Stimulated activated CD8-positive, alpha-beta memory T cell treated with anti-CD3 and anti-CD28 coated beads, Interleukin-15, amount 100 ng/mL, for 1 hour (primary cell): Measurements from ENCODE around the gene NRSN2.
"Not testable (repeated sequence)": the region's sequence is repeated elsewhere in the genome, so short reads cannot be mapped to it uniquely, and the experiment has no call there.

ENCODE experiments used
- DNase-seq: peaks from one replicate; pipeline ENCODE4 v3.0.0-alpha.2; 2020; ENCODE audit warnings: low read depth

NRSN2 gene

GRCh38 chr20:375265-375889 is 28.5 kb downstream of the NRSN2 start:
- DNase-seq: no peak

GRCh38 chr20:376089-376488 is 29.2 kb downstream of the NRSN2 start:
- DNase-seq: no peak

GRCh38 chr20:376750-377149 is 29.8 kb downstream of the NRSN2 start:
- DNase-seq: no peak

- DNase-seq: not testable (repeated sequence)
Measured at GRCh38 chr20:377578-377977, 30.7 kb downstream of the NRSN2 start.

- no peak for DNase-seq
Measured at GRCh38 chr20:378961-379336, 32.0 kb downstream of the NRSN2 start.

- peak; percentile 13 for DNase-seq
Measured at GRCh38 chr20:380763-381580, 34.1 kb downstream of the NRSN2 start.

GRCh38 chr20:381581-382290 is 34.8 kb downstream of the NRSN2 start:
- peak; percentile 30 for DNase-seq

GRCh38 chr20:382291-383115 is 35.6 kb downstream of the NRSN2 start:
- no peak for DNase-seq

GRCh38 chr20:383889-384288 is 37.0 kb downstream of the NRSN2 start:
- DNase-seq: no peak

GRCh38 chr20:384723-385122 is 37.8 kb downstream of the NRSN2 start:
- DNase-seq: no peak

GRCh38 chr20:385448-385847 is 38.5 kb downstream of the NRSN2 start:
- no peak for DNase-seq

GRCh38 chr20:386634-387033 is 39.7 kb downstream of the NRSN2 start:
- not testable (repeated sequence) for DNase-seq

GRCh38 chr20:387520-387919 is 40.6 kb downstream of the NRSN2 start:
- no peak for DNase-seq

GRCh38 chr20:388034-388994 is 41.4 kb downstream of the NRSN2 start:
- DNase-seq: no peak

GRCh38 chr20:389220-389619 is 42.3 kb downstream of the NRSN2 start:
- no peak for DNase-seq

GRCh38 chr20:391041-391711 is 44.3 kb downstream of the NRSN2 start:
- no peak for DNase-seq

GRCh38 chr20:393296-393695 is 46.4 kb downstream of the NRSN2 start:
- DNase-seq: not testable (repeated sequence)

- no peak for DNase-seq
Measured at GRCh38 chr20:396252-396618, 49.3 kb downstream of the NRSN2 start.

GRCh38 chr20:396619-397431 is 49.9 kb downstream of the NRSN2 start:
- no peak for DNase-seq
